RPMI8226 (cell line): ENCODE results near the gene VPS8.
"Not testable (repeated sequence)": the region's sequence is repeated elsewhere in the genome, so short reads cannot be mapped to it uniquely, and the experiment has no call there.

Source experiments
- DNase-seq: peaks from one replicate; pipeline ENCODE4 v3.0.0-alpha.2; 2015

VPS8 gene

GRCh38 chr3:185009650-185010049 is 197.7 kb downstream of the VPS8 start:
- DNase-seq = no peak

GRCh38 chr3:185017584-185017983 is 205.6 kb downstream of the VPS8 start:
- not testable (repeated sequence) for DNase-seq

GRCh38 chr3:185017996-185018395 is 206.0 kb downstream of the VPS8 start:
- DNase-seq = not testable (repeated sequence)

GRCh38 chr3:185021256-185021655 is 209.3 kb downstream of the VPS8 start:
- DNase-seq = no peak

- no peak for DNase-seq
These were observed 212.4 kb downstream of the VPS8 start for GRCh38 chr3:185024406-185024805.

- DNase-seq = no peak
These were observed 213.0 kb downstream of the VPS8 start for GRCh38 chr3:185024966-185025365.

- no peak for DNase-seq
These were observed 216.2 kb downstream of the VPS8 start for GRCh38 chr3:185028121-185028520.

- no peak for DNase-seq
These were observed 217.1 kb downstream of the VPS8 start for GRCh38 chr3:185029086-185029485.

- no peak for DNase-seq
These were observed 218.4 kb downstream of the VPS8 start for GRCh38 chr3:185030399-185030798.

GRCh38 chr3:185030951-185031350 is 219.0 kb downstream of the VPS8 start:
- DNase-seq = no peak

GRCh38 chr3:185037801-185038200 is 225.8 kb downstream of the VPS8 start:
- no peak for DNase-seq

GRCh38 chr3:185040425-185040824 is 228.5 kb downstream of the VPS8 start:
- DNase-seq = no peak

- DNase-seq = no peak
These were observed 229.6 kb downstream of the VPS8 start for GRCh38 chr3:185041540-185041939.

GRCh38 chr3:185042312-185043050 is 230.5 kb downstream of the VPS8 start:
- DNase-seq = no peak

GRCh38 chr3:185046164-185046515 is 234.2 kb downstream of the VPS8 start:
- DNase-seq = no peak

GRCh38 chr3:185046603-185047002 is 234.6 kb downstream of the VPS8 start:
- no peak for DNase-seq

GRCh38 chr3:185049710-185050109 is 237.7 kb downstream of the VPS8 start:
- no peak for DNase-seq

GRCh38 chr3:185051801-185052200 is 239.8 kb downstream of the VPS8 start:
- no peak for DNase-seq

GRCh38 chr3:185052631-185053030 is 240.7 kb downstream of the VPS8 start:
- DNase-seq = no peak

- no peak for DNase-seq
These were observed 244.9 kb downstream of the VPS8 start for GRCh38 chr3:185056908-185057307.

- DNase-seq = no peak
These were observed 245.9 kb downstream of the VPS8 start for GRCh38 chr3:185057829-185058228.

GRCh38 chr3:185058796-185059195 is 246.8 kb downstream of the VPS8 start:
- no peak for DNase-seq

- DNase-seq = no peak
These were observed 247.8 kb downstream of the VPS8 start for GRCh38 chr3:185059766-185060165.

GRCh38 chr3:185060655-185061054 is 248.7 kb downstream of the VPS8 start:
- DNase-seq = no peak

- DNase-seq = no peak
These were observed 250.2 kb downstream of the VPS8 start for GRCh38 chr3:185062191-185062590.
